ELR (cell line): ENCODE results near the gene FLRT2.

ENCODE experiments used
- DNase-seq: peaks from one replicate; pipeline ENCODE4 v3.0.0-alpha.2; 2015; ENCODE audit warnings: low read depth

FLRT2 gene, protein sequence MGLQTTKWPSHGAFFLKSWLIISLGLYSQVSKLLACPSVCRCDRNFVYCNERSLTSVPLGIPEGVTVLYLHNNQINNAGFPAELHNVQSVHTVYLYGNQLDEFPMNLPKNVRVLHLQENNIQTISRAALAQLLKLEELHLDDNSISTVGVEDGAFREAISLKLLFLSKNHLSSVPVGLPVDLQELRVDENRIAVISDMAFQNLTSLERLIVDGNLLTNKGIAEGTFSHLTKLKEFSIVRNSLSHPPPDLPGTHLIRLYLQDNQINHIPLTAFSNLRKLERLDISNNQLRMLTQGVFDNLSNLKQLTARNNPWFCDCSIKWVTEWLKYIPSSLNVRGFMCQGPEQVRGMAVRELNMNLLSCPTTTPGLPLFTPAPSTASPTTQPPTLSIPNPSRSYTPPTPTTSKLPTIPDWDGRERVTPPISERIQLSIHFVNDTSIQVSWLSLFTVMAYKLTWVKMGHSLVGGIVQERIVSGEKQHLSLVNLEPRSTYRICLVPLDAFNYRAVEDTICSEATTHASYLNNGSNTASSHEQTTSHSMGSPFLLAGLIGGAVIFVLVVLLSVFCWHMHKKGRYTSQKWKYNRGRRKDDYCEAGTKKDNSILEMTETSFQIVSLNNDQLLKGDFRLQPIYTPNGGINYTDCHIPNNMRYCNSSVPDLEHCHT

DNA sequence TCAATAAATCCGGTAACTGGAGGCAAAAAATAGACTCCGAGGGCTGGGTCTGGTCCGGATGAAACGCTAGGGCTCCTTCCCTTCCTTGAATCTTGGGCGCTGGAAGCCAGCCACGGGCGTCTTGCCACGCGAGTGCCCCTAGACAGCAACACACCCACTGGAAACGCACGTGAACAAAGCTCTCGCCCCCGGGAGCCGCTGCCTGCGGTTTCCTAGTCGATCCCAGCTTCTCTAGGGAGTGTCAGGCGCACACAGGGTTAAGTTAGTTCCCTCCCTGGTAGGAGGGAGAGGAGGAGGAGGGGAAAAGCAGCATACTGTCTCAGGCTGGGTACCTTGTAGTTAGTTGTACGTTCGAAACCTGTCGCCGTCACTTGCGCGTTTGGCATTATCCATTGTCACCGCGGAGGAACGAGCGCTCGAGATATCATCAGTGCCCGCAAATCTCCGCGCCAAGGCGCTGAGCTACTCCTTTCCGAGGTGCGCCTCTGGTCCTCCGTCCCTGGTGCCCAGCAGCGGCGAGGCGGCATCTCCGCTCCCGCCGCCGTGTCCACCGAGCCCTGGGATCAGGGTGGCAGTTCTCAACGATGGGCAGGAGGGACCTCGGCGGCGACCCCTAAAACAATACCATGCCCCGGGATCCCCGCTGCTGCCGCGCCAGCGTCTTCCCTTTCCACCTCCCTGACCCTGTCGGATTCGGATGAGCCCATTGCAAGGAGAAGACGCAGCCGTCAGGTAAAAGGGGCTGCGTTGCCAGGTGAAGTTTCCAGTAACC, at the start of gene FLRT2:
TSS of gene FLRT2 (plus strand) at position 342 of the 772 bp plus-strand sequence. CDS start 91,371 bp downstream, outside the sequence.
- peak; percentile 68 for DNase-seq

DNA sequence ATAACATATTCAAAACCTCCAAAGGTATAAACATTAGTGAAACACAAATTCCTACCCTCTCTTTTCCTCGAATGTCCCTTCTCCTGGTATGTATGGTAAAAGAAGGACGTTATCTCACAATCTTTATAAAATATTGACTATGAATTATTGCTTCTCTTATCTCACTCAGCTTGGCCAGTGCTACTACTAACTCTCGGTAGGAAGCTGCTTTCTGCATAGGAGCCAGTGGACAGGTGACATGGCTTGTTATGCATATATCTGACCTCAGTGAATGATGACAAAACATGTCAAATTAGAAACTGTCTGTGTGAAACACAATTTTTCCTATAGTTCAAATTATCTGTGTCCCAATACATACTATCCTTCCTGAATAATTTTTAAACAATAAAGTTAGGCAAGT, 48.5 kb upstream of the FLRT2 start:
- DNase-seq: no peak

- DNase-seq: no peak
Measured at GRCh38 chr14:85482552-85482951, 47.4 kb upstream of the FLRT2 start.

DNA sequence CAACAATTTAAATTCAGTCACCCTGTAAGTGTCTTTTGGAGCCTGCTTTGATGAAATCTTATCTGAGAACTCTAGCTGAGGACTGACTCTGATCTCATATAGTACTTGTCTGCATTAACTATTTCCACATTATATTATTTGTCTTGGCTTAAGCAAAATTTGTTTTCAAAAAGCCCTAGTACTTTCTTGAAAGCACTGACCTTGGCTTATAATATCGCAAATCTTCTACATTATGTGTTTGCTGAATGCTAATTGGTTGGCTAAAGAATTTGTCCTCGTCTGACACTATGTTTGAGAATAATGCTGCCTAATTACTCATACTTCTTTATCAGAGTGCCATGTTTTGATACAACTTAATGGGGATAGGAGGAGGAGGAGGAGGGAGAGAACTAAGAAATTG, 46.9 kb upstream of the FLRT2 start:
- no peak for DNase-seq

- no peak for DNase-seq
Measured at GRCh38 chr14:85483652-85484051, 46.3 kb upstream of the FLRT2 start.

DNA sequence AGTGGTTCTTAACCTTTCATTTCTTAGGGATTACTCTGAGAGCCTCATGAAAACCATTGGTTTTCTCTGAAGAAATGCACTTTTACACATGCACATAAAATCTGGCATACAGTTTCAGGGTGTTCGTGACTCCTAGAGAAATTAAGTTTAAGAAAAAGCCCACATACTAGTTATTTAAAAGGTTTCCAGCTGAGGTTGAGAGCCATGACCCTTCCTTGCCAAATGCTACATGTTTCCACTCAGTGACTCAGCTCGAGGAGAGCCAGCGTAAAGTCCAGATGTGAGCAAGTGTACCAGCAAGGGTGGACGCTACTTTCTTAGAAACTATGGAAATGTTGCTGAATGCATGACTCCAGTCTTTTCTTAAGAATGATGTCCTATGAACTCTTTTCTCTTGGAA, 42.7 kb upstream of the FLRT2 start:
- peak; percentile 11 for DNase-seq

GRCh38 chr14:85501751-85502150, 28.2 kb upstream of the FLRT2 start:
- no peak for DNase-seq

DNA sequence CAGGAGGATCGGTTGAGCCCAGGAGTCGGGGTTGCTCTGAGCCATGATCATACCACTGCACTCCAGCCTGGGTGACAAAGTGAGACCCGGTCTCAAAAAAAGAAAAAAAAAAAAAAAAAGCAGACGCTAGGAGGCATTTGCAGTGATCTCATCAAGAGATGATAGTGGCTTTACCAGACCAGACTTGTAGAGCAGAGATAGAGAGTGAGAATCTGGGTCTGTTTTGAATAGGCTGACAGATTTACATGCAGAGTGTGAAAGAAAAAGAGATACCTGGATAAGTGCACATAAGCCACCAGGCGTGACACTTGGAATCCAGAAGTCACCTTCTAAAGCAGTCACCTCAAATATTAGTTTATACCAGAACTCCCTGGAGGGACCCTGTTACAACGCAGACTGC, 21.1 kb upstream of the FLRT2 start:
- DNase-seq: no peak

GRCh38 chr14:85512451-85512850, 17.5 kb upstream of the FLRT2 start:
- no peak for DNase-seq

- no peak for DNase-seq
Measured at GRCh38 chr14:85514487-85514886, 15.5 kb upstream of the FLRT2 start.

DNA sequence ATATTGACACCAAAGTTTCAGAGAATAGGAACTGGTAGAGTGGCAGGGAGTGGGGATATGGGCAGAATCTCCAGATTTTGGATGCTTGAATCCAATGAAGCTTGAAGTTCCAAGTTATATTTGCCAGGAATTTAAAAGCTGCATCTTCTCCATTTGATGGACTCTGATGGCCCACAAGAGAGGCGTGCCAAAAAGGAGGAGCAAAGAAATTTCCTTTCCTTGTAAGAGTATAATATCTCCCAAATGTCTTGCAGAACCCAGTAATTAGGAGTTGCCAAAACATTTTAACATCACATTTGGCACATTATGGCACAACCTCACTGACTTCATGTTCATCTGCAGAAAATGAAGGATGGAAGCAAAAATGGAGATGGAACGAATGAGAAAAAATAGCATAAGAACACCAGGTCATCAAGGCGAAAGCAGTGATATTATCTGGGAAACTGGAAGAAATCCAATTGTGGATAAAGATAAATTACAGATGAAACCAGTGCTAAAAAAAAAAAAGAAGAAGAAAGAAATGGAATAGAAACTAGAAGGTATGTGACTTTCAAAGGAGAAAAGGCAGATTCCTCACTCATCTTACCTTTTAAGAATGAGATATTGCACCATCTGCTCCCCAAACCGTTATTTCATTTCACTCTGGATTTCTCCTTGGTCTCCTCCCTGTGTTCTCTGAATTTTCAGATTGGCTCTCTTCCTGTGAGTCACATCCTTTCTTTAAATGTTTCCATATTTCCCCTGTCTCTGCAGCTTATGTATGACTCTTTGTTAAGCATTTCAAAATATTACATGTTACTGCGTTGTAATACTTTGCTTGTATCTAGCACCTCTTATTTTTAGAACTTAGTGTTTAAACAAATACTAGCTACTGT, 13.5 kb upstream of the FLRT2 start:
- DNase-seq: peak; percentile 89

- no peak for DNase-seq
Measured at GRCh38 chr14:85517114-85517688, 12.7 kb upstream of the FLRT2 start.

- DNase-seq: no peak
Measured at GRCh38 chr14:85519661-85520305, 10.2 kb upstream of the FLRT2 start.

- no peak for DNase-seq
Measured at GRCh38 chr14:85520581-85520980, 9.4 kb upstream of the FLRT2 start.

- no peak for DNase-seq
Measured at GRCh38 chr14:85523624-85524023, 6.3 kb upstream of the FLRT2 start.

- peak; percentile 76 for DNase-seq
Measured at GRCh38 chr14:85527006-85527405, 2.9 kb upstream of the FLRT2 start.

DNA sequence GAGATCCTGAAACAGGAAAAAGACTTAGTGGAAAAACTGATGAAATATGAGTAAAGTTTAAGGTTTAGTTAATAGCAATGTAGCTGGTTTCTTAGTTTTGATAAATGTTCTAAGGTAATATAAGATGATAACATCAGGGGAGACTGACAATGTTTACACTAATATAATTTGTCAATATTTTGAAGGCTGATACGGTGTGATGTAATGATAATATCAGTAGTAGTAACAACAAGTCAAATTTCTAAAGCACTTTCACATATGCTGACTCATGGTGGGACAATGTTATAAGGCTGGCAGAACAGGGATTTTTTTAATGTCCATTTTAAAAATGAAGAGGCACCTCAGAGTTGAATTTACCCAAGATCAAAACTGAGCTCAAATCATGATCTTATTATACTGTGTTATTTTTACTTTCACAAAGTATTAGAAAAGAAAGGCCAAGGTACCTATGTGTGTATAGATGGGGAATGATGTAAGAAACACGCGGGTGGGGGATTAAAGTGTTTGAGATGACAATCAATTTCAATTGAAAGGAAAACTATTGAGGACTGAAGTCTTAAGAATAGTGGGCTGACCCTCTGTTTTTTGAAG, 2.4 kb upstream of the FLRT2 start:
- DNase-seq: peak; percentile 56

GRCh38 chr14:85528080-85528896, 1.7 kb upstream of the FLRT2 start:
- peak; percentile 89 for DNase-seq

- DNase-seq: peak; percentile 87
Measured at GRCh38 chr14:85528897-85529631, 880 bp upstream of the FLRT2 start.
